Keratinocyte (primary cell): ENCODE data around the gene ZNF14.

Experiments
- CTCF ChIP-seq, 3 experiments: IDR thresholded peaks in 1 of 3; conservative IDR thresholded peaks in 1 of 3; optimal IDR thresholded peaks in 1 of 3; 2 replicates in 2 of 3; 3 replicates in 1 of 3; pipeline versions ENCODE3 to v1.5.1; 2011; ENCODE audit warnings: low read length in 3 of 3, mild to moderate bottlenecking in 3 of 3, moderate library complexity in 2 of 3, control low read depth in 1 of 3, inconsistent platforms in 1 of 3; ENCODE audit not compliant: insufficient read depth in 2 of 3; ENCODE audit errors: extremely low read depth in 1 of 3
- EZH2 ChIP-seq: IDR thresholded peaks from one replicate; pipeline ENCODE4 v1.6.1; 2012; ENCODE audit warnings: inconsistent platforms, mild to moderate bottlenecking, low read length, moderate library complexity

- TF ChIP-seq EZH2 (no peak), CTCF (optimal IDR thresholded peaks at IDR 0.05 in 1 of 3, IDR thresholded peaks at IDR 0.05 in 1 of 3, conservative IDR thresholded peaks at IDR 0.05 in 1 of 3; ENCODE audit: extremely low read depth in 1 of 3, insufficient read depth in 2 of 3, low read length in 3 of 3) (no peak)
Measured at GRCh38 chr19:19749117-19749907, 16.4 kb upstream of the ZNF14 start.
